Mesenchymal stem cell (in vitro differentiated cells and primary cell): ENCODE measurements around the gene QDPR.
"Not testable (repeated sequence)": the region's sequence is repeated elsewhere in the genome, so short reads cannot be mapped to it uniquely, and the experiment has no call there.

ENCODE experiments used
- DNase-seq: peaks from one replicate; pipeline ENCODE4 v3.0.0-alpha.2; 2013
- H2AFZ ChIP-seq: one replicate; pipeline ENCODE4 v1.6.1; 2013; ENCODE audit warnings: low read depth, mild to moderate bottlenecking, control low read depth, inconsistent platforms, low read length, moderate library complexity
- H2AK5ac ChIP-seq: 2 replicates; pipeline ENCODE4 v1.6.1; 2013; ENCODE audit warnings: low read length, moderate library complexity, mild to moderate bottlenecking, inconsistent platforms; ENCODE audit not compliant: severe bottlenecking
- H2BK120ac ChIP-seq: one replicate; pipeline ENCODE4 v1.6.1; 2013; ENCODE audit warnings: low read depth, mild to moderate bottlenecking, inconsistent platforms, low read length, moderate library complexity
- H2BK12ac ChIP-seq, 2 experiments: one replicate each; pipeline ENCODE4 v1.6.1; 2013; ENCODE audit warnings: inconsistent platforms in 2 of 2, low read length in 2 of 2, mild to moderate bottlenecking in 2 of 2, moderate library complexity in 2 of 2, control low read depth in 1 of 2
- H2BK15ac ChIP-seq: one replicate; pipeline ENCODE4 v1.6.1; 2013; ENCODE audit warnings: mild to moderate bottlenecking, low read depth, inconsistent platforms; ENCODE audit not compliant: poor library complexity, severe bottlenecking
- H2BK5ac ChIP-seq: 2 replicates; pipeline ENCODE4 v1.6.1; 2013; ENCODE audit warnings: low read depth, mild to moderate bottlenecking, low read length, control low read depth, inconsistent platforms; ENCODE audit not compliant: poor library complexity, severe bottlenecking
- H3K14ac ChIP-seq, 2 experiments: one replicate each; pipeline ENCODE4 v1.6.1; 2013; ENCODE audit warnings: inconsistent platforms in 2 of 2, low read length in 2 of 2, control low read depth in 1 of 2, mild to moderate bottlenecking in 1 of 2, moderate library complexity in 1 of 2
- H3K18ac ChIP-seq, 2 experiments: one replicate each; pipeline ENCODE4 v1.6.1; 2013; ENCODE audit warnings: inconsistent platforms in 2 of 2, low read length in 2 of 2, control low read depth in 1 of 2, low read depth in 1 of 2, mild to moderate bottlenecking in 1 of 2
- H3K23ac ChIP-seq, 2 experiments: one replicate each; pipeline ENCODE4 v1.6.1; 2013; ENCODE audit warnings: inconsistent platforms in 2 of 2, low read length in 2 of 2, mild to moderate bottlenecking in 2 of 2, moderate library complexity in 2 of 2, control low read depth in 1 of 2
- H3K27ac ChIP-seq: 2 replicates; pipeline ENCODE4 v1.5.1; 2013; ENCODE audit warnings: mild to moderate bottlenecking, moderate library complexity, low read length, control low read depth, inconsistent platforms; ENCODE audit not compliant: poor library complexity, severe bottlenecking
- H3K27me3 ChIP-seq, 2 experiments: 2 replicates each; pipeline versions ENCODE4 v1.6.1 to v1.7.0; 2013; ENCODE audit warnings: low read length in 2 of 2, mild to moderate bottlenecking in 2 of 2, moderate library complexity in 2 of 2, control low read depth in 1 of 2, inconsistent platforms in 1 of 2; ENCODE audit not compliant: control insufficient read depth in 1 of 2, insufficient read depth in 1 of 2
- H3K36me3 ChIP-seq, 2 experiments: 2 replicates each; pipeline versions ENCODE4 v1.6.1 to v1.7.0; 2013; ENCODE audit warnings: low read length in 2 of 2, control low read depth in 1 of 2, inconsistent platforms in 1 of 2, low read depth in 1 of 2, mild to moderate bottlenecking in 1 of 2; ENCODE audit not compliant: insufficient read depth in 2 of 2, control insufficient read depth in 1 of 2
- H3K4ac ChIP-seq, 2 experiments: one replicate each; pipeline ENCODE4 v1.6.1; 2013; ENCODE audit warnings: inconsistent platforms in 2 of 2, low read length in 2 of 2, mild to moderate bottlenecking in 2 of 2, moderate library complexity in 2 of 2, control low read depth in 1 of 2, low read depth in 1 of 2
- H3K4me1 ChIP-seq: 2 replicates; pipeline ENCODE4 v1.6.1; 2013; ENCODE audit warnings: low read depth, low read length, control low read depth; ENCODE audit not compliant: control insufficient read depth, insufficient read depth
- H3K4me2 ChIP-seq: 2 replicates; pipeline ENCODE4 v1.6.1; 2013; ENCODE audit warnings: low read length, mild to moderate bottlenecking, inconsistent platforms; ENCODE audit not compliant: poor library complexity, severe bottlenecking
- H3K4me3 ChIP-seq, 2 experiments: 2 replicates each; pipeline versions ENCODE4 v1.5.1 to v1.7.0; 2013; ENCODE audit warnings: low read length in 2 of 2, mild to moderate bottlenecking in 2 of 2, control low read depth in 1 of 2, low read depth in 1 of 2; ENCODE audit not compliant: insufficient read depth in 1 of 2
- H3K79me1 ChIP-seq: replicated peaks from 2 replicates; pipeline ENCODE4 v1.6.1; 2013; ENCODE audit warnings: mild to moderate bottlenecking, control low read depth, low read length, inconsistent platforms; ENCODE audit not compliant: poor library complexity, severe bottlenecking
- H3K9ac ChIP-seq: 2 replicates; pipeline ENCODE4 v1.7.0; 2013; ENCODE audit warnings: mild to moderate bottlenecking, low read length, moderate library complexity
- H3K9me3 ChIP-seq: 2 replicates; pipeline ENCODE4 v1.7.0; 2013; ENCODE audit warnings: mild to moderate bottlenecking, low read length; ENCODE audit not compliant: control insufficient read depth
- H4K8ac ChIP-seq: one replicate; pipeline ENCODE4 v1.6.1; 2013; ENCODE audit warnings: inconsistent platforms, mild to moderate bottlenecking, low read length, moderate library complexity
- H4K91ac ChIP-seq: one replicate; pipeline ENCODE4 v1.6.1; 2013; ENCODE audit warnings: mild to moderate bottlenecking, low read length, inconsistent platforms
- WGBS: methylation state at CpG from one replicate; pipeline ENCODE4 v1.1.7; 2013; ENCODE audit warnings: mixed read lengths; 5-methylcytosine and 5-hydroxymethylcytosine counted together

The QDPR gene

DNA sequence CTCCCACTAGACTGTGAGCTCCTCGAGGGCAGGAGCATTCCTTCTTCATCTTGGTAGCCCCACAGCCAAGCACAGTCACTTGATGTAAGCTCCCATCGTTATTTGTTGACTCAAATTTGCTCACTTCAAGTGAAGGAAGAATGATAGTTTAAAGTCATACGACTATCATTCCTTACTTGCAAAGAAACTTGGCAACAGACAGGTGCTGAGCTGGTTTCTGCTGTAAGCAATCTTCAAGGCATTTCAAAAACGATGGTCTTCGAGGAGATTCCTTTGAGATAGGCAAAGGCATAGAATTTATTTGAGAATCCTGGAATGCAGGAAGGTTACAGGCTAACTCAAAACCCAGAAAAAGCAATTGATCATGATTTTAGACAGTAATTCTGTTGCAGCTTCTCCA lies 64.8 kb downstream of the QDPR start:
- Histone ChIP-seq H3K79me1 (no peaks in the 10 kb centered on the region), H3K4me1 (no peaks in the 10 kb centered on the region), H3K36me3 (no peaks in the 10 kb centered on the region), H3K18ac (no peak overlapping the region), H4K8ac (no peak overlapping the region), H3K9ac (no peak overlapping the region), H2BK15ac (no peak overlapping the region), H2BK5ac (no peak overlapping the region), H4K91ac (no peak overlapping the region), H3K14ac (no peak overlapping the region), H3K9me3 (peaks cover 18% of the 10 kb centered on the region), H3K4ac (no peak overlapping the region), H3K27me3 (no peaks in the 10 kb centered on the region), H2AFZ (no peak overlapping the region), H2BK120ac (no peak overlapping the region), H3K27ac (no peak overlapping the region), H3K23ac (no peak overlapping the region), H3K4me3 (no peak overlapping the region), H3K4me2 (no peak overlapping the region), H2AK5ac (no peak overlapping the region), H2BK12ac (no peak overlapping the region)
- 73% methylated on average over 5 of the region's 5 CpGs for WGBS
- DNase-seq: no peak

- H3K36me3 ChIP-seq, H2BK120ac ChIP-seq, H2BK15ac ChIP-seq, H3K18ac ChIP-seq, H3K27ac ChIP-seq, H4K8ac ChIP-seq, H3K23ac ChIP-seq, H2AK5ac ChIP-seq, H4K91ac ChIP-seq, H3K79me1 ChIP-seq, H3K4me1 ChIP-seq, H3K9ac ChIP-seq, H2BK5ac ChIP-seq, H2AFZ ChIP-seq, DNase-seq, H3K27me3 ChIP-seq, H3K4ac ChIP-seq, H3K4me2 ChIP-seq, H3K14ac ChIP-seq, H2BK12ac ChIP-seq: not testable (repeated sequence)
- WGBS: no CpG with 5 or more reads among the region's 1 CpG
- peaks cover 43% of the 10 kb centered on the region for H3K9me3 ChIP-seq
- peak overlapping the region in 1 of 2 experiments; percentile 13 for H3K4me3 ChIP-seq
Observed at GRCh38 chr4:17442477-17442876, 69.4 kb downstream of the QDPR start.

GRCh38 chr4:17437396-17437795 lies 74.5 kb downstream of the QDPR start:
- no peak overlapping the region for H2AK5ac ChIP-seq
- H2BK120ac ChIP-seq: no peak overlapping the region
- no peaks in the 10 kb centered on the region for H3K27me3 ChIP-seq
- WGBS: 89% methylated on average over 9 of the region's 11 CpGs
- H2AFZ ChIP-seq: no peak overlapping the region
- H3K18ac ChIP-seq: no peak overlapping the region
- no peaks in the 10 kb centered on the region for H3K79me1 ChIP-seq
- H4K8ac ChIP-seq: no peak overlapping the region
- H3K14ac ChIP-seq: no peak overlapping the region
- H3K9ac ChIP-seq: no peak overlapping the region
- no peak overlapping the region for H3K4me2 ChIP-seq
- H3K4me1 ChIP-seq: no peaks in the 10 kb centered on the region
- H2BK12ac ChIP-seq: no peak overlapping the region
- no peak overlapping the region for H4K91ac ChIP-seq
- no peak overlapping the region for H2BK15ac ChIP-seq
- H3K27ac ChIP-seq: no peak overlapping the region
- H3K4me3 ChIP-seq: no peak overlapping the region
- no peak overlapping the region for H2BK5ac ChIP-seq
- H3K23ac ChIP-seq: no peak overlapping the region
- H3K4ac ChIP-seq: no peak overlapping the region
- no peaks in the 10 kb centered on the region for H3K36me3 ChIP-seq
- no peak for DNase-seq
- H3K9me3 ChIP-seq: peaks cover 32% of the 10 kb centered on the region

DNA sequence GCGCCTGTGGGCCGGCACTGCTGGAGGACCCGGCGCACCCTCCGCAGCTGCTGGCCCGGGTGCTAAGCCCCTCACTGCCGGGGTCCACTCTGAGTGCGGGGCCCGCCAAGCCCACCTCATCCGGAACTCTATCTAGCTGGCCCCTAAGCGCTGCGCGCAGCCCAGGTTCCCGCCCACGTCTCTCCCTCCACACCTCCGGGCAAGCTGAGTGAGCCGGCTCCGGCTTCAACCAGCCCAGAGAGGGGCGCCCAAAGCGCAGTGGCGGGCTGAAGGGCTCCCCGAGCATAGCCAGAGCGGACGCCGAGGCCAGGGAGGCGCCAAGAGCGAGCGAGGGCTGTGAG lies 75.2 kb downstream of the QDPR start:
- Histone ChIP-seq H3K4me1 (no peaks in the 10 kb centered on the region), H3K4me2 (no peak overlapping the region), H4K8ac (no peak overlapping the region), H3K79me1 (no peaks in the 10 kb centered on the region), H3K4me3 (no peak overlapping the region), H3K14ac (no peak overlapping the region), H3K23ac (no peak overlapping the region), H3K36me3 (no peaks in the 10 kb centered on the region), H3K4ac (no peak overlapping the region), H2BK5ac (no peak overlapping the region), H3K9ac (no peak overlapping the region), H3K9me3 (peaks cover 25% of the 10 kb centered on the region), H2BK15ac (no peak overlapping the region), H4K91ac (no peak overlapping the region), H2BK120ac (no peak overlapping the region), H3K27ac (no peak overlapping the region), H2BK12ac (no peak overlapping the region), H2AK5ac (no peak overlapping the region), H3K27me3 (no peaks in the 10 kb centered on the region), H2AFZ (no peak overlapping the region), H3K18ac (no peak overlapping the region)
- DNase-seq: no peak
- 98% methylated on average over 28 of the region's 28 CpGs for WGBS
